NCI-H2171 treated with DMSO at 0.1 percent for 48 hours (cell line): ENCODE data around the gene SHC4.
A peak's percentile ranks its signal among the peaks of the same experiment; 100 is the strongest.
"Not testable (repeated sequence)": the region's sequence is repeated elsewhere in the genome, so short reads cannot be mapped to it uniquely, and the experiment has no call there.

ENCODE experiments used
- DNase-seq: peaks from one replicate; lab custom pipeline; 2025; lab: John Stamatoyannopoulos, UW

Gene SHC4

DNA sequence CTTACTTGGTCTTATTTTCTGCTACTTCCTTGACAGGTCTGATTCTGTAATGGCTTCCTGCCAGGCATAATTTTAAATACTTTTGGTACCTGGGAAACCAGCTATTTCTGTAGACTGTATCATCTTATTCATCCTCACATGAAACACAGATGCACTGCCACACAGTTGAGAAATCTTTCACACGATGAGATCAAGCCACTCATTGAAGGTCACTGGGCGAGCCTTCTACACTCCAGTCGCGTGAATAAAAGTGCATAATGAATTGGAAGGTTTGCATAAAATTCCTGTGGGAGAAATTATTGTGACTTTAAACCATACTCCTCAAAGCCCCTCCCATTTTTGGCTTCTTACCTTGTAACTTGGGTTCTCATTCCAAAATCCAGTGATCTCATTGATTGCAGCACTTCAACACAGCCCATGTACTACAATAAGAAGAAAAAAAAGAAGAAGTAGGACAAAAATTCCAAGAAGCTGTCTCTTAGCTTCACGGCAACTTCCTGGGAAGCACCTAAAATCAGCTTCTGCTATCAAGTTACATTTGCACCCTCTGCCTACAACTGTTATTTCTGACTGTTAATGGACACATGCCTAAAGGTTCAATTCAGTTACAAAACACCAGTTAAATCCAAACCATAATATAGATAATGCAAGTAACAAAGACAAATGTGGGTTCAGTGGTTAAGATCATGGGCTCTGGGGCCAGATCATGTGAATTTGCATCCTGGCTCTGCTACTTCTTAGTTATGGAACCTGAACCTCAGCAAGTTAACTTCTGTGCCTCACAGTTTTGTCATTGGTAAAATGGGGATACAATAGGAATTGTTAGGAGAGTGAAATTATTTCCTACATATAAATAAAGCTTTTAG, 39.0 kb downstream of the SHC4 start:
- no peak for DNase-seq

DNA sequence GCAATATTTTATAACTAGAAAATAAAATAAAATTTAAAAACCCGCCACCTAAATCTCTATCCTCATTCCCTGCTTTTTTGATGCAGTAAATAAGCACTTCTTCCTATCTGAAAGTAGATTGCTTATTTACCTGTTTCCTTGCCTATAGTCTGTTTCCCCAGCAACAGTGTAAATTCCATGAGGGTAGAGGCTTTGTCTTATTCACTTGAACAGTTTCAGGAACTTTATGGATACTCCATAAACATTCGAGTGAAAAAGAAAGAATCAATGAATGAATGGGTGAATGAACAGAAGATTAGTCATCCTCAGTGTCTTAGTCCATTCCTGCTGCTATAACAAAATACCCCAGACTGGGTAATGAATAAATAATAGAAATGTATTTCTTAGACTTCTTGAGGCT, 41.7 kb downstream of the SHC4 start:
- no peak for DNase-seq

DNA sequence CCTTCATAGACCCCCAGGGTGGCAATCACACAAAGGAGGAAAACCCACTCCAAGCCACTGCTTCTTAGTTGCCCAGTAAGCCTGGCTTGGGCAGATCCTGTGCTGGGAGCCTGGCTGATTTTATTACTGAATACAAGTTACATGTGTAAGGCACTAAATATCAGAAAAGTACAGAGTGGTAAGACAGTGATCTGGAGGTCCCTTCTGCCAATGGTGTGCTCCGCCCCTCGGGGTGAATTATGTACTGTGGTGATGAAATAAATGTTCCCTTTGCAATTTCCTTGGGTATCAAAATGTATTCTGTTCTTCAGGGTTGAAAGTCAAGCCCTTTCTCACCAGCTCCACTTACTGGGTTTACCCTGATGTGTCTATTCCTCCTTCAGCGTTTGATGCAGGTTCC, 47.0 kb downstream of the SHC4 start:
- no peak for DNase-seq

GRCh38 chr15:48915861-48916260, 47.9 kb downstream of the SHC4 start:
- no peak for DNase-seq

GRCh38 chr15:48914717-48915116, 49.0 kb downstream of the SHC4 start:
- DNase-seq: no peak

DNA sequence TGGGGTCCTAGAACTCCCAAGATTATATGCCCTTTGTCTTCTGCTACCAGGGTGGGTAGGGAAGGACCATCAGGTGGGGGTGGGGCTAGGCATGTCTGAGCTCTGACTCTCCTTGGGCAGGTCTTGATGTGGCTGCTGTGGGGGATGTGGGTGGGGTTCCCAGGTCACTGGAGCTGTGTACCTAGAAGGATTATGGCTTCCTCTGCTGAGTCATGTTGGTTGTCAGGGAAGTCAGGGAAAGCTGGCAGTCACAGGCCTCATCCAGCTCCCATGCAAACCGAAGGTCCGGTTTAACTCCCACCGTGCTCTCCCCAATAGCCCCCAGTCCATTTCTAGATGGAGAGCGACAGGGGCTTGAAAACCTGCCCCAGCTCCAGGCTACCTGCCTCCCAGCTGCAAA, 50.6 kb downstream of the SHC4 start:
- no peak for DNase-seq

GRCh38 chr15:48910554-48910953, 53.2 kb downstream of the SHC4 start:
- DNase-seq: not testable (repeated sequence)

GRCh38 chr15:48909313-48909712, 54.4 kb downstream of the SHC4 start:
- DNase-seq: not testable (repeated sequence)

GRCh38 chr15:48905847-48906246, 57.9 kb downstream of the SHC4 start:
- DNase-seq: no peak

GRCh38 chr15:48905216-48905615, 58.5 kb downstream of the SHC4 start:
- DNase-seq: no peak

DNA sequence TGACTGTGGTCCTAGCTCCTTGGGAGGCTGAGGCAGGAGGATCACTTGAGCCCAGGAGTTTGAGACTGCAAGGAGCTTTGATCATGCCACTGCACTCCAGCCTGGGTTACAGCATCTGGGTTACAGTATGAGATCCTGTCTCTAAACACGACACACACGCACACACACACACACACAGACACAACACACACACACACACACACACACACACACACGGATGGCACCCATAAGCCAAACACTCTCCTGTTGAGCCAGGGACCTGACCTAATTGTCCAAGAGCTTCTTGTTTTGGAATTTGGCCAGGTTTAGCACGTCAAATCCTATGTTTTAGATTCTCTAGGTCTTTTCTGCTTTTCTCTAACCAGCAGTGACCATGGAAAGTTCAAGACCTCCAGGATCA, 59.0 kb downstream of the SHC4 start:
- no peak for DNase-seq

GRCh38 chr15:48899793-48900192, 63.9 kb downstream of the SHC4 start:
- no peak for DNase-seq

- no peak for DNase-seq
Measured at GRCh38 chr15:48898446-48898845, 65.3 kb downstream of the SHC4 start.

- no peak for DNase-seq
Measured at GRCh38 chr15:48898032-48898431, 65.7 kb downstream of the SHC4 start.

DNA sequence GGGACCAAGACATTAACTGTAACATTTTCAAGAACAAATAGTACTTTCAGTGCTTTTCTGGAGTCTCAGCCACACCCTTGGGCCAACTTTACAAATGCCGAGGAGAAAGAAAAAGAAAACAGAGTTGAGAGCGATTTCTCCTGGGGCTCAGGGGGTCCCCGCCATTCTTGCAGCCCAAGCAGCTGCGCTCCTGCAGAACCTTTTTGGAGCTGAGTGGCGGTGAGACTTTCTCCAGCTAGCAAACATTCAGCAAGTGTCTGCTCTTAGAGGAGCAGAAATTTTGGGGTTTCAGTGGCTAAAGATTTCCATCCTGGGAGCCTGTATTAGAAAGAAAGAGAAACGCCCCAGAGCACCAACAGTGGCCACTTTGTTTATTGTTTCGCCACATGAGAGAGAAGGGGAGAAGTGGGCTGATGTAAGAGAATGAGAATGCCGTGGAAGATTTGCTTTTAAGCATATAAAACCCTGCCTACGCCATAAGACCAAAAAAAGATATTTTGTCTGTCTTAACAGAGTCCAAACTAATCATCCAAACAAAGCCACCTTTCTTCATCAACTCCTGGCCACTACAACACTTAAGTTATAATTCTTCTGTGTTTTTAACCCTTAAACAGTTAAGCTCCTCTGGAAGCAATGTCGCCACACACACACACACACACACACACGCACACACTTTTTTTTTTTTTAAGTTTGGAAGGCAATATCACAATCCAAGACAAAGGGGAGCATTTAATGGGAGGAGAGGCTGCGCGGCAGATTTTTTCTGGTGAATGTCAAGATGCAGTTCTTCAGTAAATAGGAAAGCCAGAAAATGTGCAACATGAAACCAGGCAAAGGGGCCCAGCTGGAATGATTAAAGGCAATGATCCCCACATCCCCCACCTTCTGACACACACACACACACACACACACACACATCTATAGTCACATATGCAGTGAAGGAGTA, 66.6 kb downstream of the SHC4 start:
- peak; percentile 53 for DNase-seq

GRCh38 chr15:48893311-48893710, 70.4 kb downstream of the SHC4 start:
- no peak for DNase-seq

DNA sequence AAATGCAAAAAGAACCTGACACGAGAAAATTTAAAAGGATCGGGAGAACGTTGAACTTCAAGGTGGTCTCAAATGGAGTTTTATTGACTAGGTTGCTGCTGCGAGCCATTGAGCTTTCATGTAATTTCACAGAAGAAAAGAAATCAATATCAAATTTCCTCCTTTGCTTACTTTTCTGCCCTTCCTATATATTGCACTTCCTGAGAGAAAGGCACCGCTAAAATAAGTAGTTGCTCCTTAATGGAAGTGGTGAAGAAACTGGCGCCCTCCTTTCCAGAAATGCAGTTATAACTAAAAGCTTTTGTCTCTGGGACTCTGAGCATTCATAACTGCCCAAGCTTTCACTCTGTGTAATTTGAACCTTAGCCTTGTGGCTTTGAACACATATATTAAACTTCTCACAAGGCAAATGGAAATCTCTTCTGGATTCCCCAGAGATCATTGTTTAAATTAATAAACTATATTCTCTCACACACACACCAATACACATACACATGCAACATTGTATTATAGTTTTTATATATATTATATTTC, 72.4 kb downstream of the SHC4 start:
- no peak for DNase-seq

- no peak for DNase-seq
Measured at GRCh38 chr15:48890375-48890972, 73.2 kb downstream of the SHC4 start.

- DNase-seq: no peak
Measured at GRCh38 chr15:48889925-48890324, 73.8 kb downstream of the SHC4 start.

DNA sequence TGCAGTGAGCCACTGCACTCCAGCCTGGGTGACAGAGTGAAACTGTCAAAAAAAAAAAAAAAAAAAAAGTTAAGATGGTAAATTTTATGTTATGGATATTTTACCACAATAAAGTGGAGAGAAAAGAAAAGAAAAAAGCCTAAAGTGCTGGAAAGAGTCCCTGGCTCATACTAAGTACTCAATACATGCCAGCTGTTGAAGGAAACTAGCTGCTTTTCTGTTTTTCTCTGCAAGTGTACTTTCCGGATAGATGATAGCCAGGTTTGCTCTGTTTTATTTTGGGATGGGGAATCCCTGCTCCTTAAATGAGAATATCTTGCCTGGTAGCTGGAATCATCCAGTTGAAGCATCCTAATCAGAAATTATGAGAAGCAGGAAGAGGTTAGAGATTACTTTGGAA, 74.9 kb downstream of the SHC4 start:
- no peak for DNase-seq

DNA sequence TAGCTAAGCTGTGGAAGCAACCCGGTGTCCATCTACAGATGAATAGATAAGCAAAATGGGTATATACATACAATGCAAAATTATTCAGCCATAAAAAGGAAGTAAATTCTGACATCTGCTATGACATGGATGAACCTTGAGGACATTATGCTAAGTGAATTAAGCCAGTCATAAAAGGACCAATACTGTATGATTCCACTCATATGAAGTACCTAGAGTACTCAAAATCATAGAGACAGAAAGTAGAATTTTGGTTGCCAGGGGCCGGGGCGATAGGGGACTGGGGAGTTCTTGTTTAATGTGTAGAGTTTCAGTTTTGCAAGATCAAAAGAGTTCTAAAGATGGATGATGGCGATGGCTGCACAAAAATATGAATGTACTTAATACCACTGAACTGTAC, 75.5 kb downstream of the SHC4 start:
- DNase-seq: no peak

DNA sequence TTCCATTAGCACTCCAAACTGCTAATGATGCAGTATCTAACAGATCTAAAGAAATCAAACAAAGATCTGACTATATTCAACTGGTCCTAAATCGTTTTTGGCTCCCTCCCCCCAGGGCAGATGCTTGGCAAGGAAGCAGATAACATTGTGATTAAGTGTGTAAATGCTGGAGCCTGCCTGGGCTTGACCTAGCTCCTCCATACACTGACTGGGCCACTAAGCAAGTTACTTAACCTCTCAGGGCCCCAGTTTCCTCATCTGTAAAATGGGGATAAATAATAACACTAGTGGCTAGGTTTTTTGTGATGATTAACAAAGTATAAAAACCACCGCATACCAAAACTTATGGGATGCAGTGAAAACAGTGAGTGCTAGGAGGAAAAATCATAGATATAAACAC, 76.6 kb downstream of the SHC4 start:
- DNase-seq: no peak
